Sigmoid colon (tissue), 4 donors: ENCODE results near the gene C2orf66.

Source experiments
- CTCF ChIP-seq, 4 experiments: fragments of 450-650 bp in 3 of 4; fragments of 200-600 bp in 1 of 4; IDR thresholded peaks; one replicate each; pipeline ENCODE4 v1.5.1; 2016 to 2019; ENCODE audit warnings: antibody characterized with exemption in 4 of 4, mild to moderate bottlenecking in 3 of 4, moderate library complexity in 2 of 4
- EP300 ChIP-seq, 4 donors: sonication (generic); formaldehyde crosslinking; IDR thresholded peaks; one replicate each; pipeline ENCODE4 v1.6.1; 2017; ENCODE audit warnings: antibody characterized with exemption in 4 of 4
- POLR2A ChIP-seq, 2 donors: fragments of 450-650 bp; IDR thresholded peaks; one replicate each; pipeline ENCODE4 v1.6.1; 2016; ENCODE audit warnings: antibody characterized with exemption in 2 of 2, mild to moderate bottlenecking in 2 of 2, moderate library complexity in 2 of 2

- TF ChIP-seq POLR2A (IDR thresholded peaks at IDR 0.05) (no peak), CTCF (IDR thresholded peaks at IDR 0.05) (no peak), EP300 (IDR thresholded peaks at IDR 0.05) (no peak)
Measured at GRCh38 chr2:196759378-196759706, 49.8 kb downstream of the C2orf66 start.
